Activated CD8-positive, alpha-beta memory T cell treated with anti-CD3 and anti-CD28 coated beads, Interleukin-2, amount 50 U/mL, for 4 hours (primary cell): ENCODE measurements around the gene CRP.
"Not testable (repeated sequence)": the region's sequence is repeated elsewhere in the genome, so short reads cannot be mapped to it uniquely, and the experiment has no call there.

Experiments used
- DNase-seq: peaks from one replicate; pipeline ENCODE4 v3.0.0-alpha.2; 2020

CRP gene

GRCh38 chr1:159699246-159699645 is 15.1 kb downstream of the CRP start:
- no peak for DNase-seq

DNA sequence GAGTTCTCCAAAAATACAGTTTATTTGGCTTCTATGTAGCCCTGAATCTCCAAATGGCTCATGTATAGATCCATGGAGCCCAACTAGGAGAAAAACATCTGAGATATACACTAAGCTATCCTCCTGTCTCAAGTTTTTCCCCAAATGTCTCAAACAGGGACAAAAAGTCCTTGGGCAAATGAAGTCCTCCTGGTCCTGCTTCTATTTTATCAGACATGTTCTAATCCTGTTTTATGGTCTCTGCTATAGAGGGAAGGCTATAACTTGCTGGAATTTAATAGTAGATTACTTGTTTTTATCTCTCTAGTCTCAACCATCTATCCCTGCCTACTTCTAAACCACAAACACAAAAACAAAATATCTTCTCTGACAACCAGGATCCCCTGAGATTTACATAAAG is 26.9 kb downstream of the CRP start:
- DNase-seq: no peak

- no peak for DNase-seq
Measured at GRCh38 chr1:159686599-159687299, 27.6 kb downstream of the CRP start.

GRCh38 chr1:159678939-159679338 is 35.5 kb downstream of the CRP start:
- DNase-seq: no peak

DNA sequence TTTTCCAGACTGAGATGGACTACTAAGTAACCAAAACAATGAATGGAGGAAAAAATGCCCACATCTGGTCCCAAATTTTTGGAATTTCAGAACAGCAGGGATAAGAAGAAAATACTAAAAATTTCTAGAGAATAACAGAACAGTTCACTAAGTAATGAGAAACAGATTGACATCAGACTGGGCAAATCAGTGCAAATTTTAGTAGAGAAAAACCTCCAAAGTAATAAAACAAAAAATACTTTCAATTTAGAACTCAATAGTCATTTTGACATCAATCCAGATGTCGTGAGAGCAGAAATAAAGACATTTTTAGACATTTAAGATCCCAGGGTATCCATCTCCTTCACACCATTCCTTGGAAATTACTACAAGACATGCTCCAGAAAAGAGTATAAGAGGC is 39.3 kb downstream of the CRP start:
- DNase-seq: no peak

DNA sequence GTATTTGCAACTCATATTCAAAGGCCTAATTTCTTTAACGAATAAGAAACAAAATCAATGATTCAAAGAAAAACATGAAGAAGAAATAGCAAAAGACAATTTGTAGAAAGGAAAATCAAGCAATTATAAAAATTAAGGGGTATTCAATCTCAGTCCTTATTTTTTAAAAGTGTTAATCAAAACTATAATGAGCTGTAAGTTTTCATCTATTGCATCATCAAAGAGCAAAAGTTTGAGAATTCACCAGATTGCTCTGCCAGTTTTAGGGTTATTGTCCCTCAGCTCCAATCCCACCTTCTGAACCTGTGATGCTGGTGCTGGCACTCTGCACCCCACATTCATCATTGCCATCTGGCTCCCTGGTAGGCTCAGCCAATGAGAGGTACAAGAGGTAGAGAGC is 42.0 kb downstream of the CRP start:
- not testable (repeated sequence) for DNase-seq

- DNase-seq: no peak
Measured at GRCh38 chr1:159669338-159669737, 45.1 kb downstream of the CRP start.

DNA sequence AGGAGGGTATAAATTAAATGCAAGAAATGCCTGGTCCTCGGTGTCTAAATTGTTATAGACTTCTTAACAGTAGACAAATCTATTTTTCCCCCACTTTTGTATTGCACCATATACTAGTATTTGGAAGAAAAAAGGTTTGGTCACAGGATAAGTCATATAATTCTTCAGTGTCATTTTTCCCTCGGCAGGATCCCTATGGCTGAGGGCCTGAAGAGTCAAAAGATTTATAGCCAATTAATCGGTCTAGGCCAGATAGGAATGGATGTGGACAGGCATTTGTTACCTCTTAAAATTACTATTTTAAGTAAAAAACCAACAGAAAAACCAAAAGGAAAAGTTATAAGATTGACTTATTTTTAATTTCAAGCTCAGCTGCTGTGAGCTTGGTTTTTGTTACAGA is 45.6 kb downstream of the CRP start:
- no peak for DNase-seq

DNA sequence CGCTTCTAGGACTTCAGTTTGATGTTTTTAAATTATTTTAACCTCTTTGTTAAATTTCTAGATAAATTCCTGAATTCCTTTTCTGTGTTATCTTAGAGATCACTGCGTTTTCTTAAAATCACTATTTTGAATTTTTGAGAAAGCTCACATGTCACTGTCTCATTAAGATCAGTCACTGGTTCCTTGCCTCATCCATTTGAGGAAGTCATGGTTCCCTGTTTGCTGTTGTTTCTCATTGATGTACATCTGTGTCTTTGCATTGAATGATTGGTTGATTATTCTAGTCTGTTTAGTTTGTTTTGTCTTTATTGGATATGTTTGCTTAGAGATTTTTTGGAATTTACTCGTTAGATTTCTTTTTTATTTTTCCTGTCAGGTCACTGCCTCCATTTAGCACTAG is 50.1 kb downstream of the CRP start:
- no peak for DNase-seq

GRCh38 chr1:159663552-159663951 is 50.8 kb downstream of the CRP start:
- DNase-seq: no peak
